ENCODE data around the gene TMEM30A.

DNA sequence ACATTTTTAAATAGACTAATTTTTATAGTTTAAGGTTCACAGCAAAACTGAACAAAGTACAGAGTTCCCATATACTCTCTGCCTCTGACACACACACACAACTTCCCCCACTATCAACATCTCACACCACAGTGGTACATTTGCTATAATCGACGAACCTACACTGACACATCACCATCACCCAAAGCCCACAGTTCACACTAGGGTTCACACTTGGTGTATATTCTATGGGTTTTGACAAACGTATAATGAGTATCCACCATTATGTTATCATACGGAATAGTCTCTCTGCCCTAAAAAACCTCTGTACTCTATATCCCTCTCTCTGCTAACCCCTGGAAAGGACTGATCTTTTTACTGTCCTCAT is 15.6 kb downstream of the TMEM30A start:
- TF ChIP-seq, protein P1, sequence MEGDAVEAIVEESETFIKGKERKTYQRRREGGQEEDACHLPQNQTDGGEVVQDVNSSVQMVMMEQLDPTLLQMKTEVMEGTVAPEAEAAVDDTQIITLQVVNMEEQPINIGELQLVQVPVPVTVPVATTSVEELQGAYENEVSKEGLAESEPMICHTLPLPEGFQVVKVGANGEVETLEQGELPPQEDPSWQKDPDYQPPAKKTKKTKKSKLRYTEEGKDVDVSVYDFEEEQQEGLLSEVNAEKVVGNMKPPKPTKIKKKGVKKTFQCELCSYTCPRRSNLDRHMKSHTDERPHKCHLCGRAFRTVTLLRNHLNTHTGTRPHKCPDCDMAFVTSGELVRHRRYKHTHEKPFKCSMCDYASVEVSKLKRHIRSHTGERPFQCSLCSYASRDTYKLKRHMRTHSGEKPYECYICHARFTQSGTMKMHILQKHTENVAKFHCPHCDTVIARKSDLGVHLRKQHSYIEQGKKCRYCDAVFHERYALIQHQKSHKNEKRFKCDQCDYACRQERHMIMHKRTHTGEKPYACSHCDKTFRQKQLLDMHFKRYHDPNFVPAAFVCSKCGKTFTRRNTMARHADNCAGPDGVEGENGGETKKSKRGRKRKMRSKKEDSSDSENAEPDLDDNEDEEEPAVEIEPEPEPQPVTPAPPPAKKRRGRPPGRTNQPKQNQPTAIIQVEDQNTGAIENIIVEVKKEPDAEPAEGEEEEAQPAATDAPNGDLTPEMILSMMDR (IDR thresholded peaks at IDR 0.05; ENCODE audit: extremely low read depth in 1 of 2, insufficient read depth in 1 of 2, low read depth in 1 of 2, low read length in 2 of 2): no peak
- TF ChIP-seq POLR2A (IDR thresholded peaks at IDR 0.05; ENCODE audit: low read depth, low read length): no peak

All from endothelial cell of umbilical vein (primary cell).